GM12873 (cell line): ENCODE results near the gene BRINP1.

ENCODE experiments used
- CTCF ChIP-seq: IDR thresholded peaks from 2 replicates; pipeline ENCODE4 v1.5.1; 2012; ENCODE audit warnings: low read depth, mild to moderate bottlenecking, moderate library complexity, low read length, control low read depth; ENCODE audit not compliant: insufficient read depth; ENCODE audit errors: missing control alignments

Gene BRINP1

DNA sequence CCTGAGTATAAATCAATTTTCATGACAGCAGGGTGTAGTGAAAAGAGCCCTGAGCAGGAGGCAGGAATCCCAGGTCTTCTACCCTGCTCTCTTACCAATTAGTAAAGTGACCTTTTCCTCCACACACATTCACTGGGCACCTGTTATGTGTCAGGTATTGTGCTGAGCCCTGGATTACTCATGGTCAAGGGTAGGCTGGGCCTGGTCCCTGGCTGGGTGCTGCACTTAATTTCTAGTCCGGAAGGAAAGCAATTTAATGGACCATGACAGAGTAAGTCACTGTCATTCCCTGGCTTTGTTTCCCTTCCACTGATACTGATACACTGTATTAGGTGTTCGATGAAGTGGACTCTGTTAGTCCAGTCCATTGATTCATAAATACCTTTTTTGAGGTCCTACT, 29.1 kb upstream of the BRINP1 start:
- TF ChIP-seq CTCF: no peak

DNA sequence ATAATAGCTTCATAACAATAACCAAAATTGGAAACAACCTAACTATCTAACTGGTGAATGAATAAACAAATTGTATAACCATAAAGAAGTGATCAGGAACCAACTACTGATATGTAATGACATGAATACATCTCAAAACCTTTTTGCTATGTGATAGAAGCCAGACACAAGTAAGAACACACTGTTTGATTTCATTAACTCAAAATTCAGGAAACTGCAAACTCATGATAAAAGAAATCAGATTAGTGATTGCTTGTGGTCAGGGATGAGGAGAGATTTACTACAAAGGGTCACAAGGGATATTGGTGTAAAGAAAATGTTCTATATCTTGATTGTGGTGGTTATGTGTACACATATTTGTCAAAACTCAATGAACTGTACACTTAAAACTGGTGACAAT, 22.6 kb upstream of the BRINP1 start:
- TF ChIP-seq CTCF: no peak

- peak; percentile 49 for TF ChIP-seq CTCF
Observed at GRCh38 chr9:119375892-119376291, 6.7 kb upstream of the BRINP1 start.

DNA sequence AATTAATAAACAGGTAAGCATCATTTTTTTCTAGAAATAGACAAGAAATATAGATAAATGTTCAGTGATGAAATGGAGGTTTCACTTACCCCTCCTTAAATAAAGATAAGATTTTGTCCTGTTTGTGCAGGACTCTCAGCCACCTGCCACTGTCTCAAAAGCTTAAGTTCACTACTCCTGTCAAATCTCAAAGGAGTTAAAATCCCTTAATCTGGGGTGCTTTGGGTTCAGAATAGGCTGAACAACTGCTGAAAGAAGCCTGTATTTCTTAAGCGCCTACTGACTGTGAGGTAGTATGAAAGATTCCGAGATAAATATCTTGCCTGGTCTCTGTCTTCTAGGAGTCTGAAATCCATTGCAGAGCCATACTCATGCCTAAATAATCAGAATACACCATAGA, 3.7 kb upstream of the BRINP1 start:
- no peak for TF ChIP-seq CTCF

GRCh38 chr9:119370816-119371215, 1.6 kb upstream of the BRINP1 start:
- no peak for TF ChIP-seq CTCF

GRCh38 chr9:119369680-119370366, 588 bp upstream of the BRINP1 start:
- TF ChIP-seq CTCF: no peak

- TF ChIP-seq CTCF: no peak
Observed at GRCh38 chr9:119368179-119368578, 1.1 kb downstream of the BRINP1 start.
